ENCODE results near the gene TPCN2.

DNA sequence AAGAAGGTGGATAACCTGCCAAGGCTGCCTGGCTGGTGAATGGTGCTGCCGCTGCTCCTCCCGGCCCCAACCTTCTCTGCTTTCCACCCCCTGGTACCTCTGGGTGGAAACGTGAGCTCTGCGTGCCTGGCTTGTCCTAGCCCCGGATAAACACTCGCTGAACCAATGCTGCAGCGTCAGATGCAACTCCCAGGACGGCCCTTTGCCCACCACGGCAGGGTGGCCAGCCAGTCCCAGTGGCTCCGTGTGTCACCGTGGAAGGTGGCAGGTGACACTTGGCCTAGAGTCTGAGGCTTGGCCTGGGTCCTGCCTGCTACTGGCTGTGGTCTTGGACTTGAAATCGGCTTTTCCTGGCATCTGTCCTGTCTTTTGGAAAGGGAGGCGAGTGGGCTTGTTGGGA is 47.7 kb downstream of the TPCN2 start:
- TF ChIP-seq POLR2AphosphoS5 (IDR thresholded peaks at IDR 0.05; ENCODE audit: low read depth, low read length) (no peak), POLR2A (IDR thresholded peaks at IDR 0.05; ENCODE audit: low read depth, low read length) (no peak), TAF1 (IDR thresholded peaks at IDR 0.05; ENCODE audit: borderline replicate concordance, low read depth, low read length) (no peak)
